Measurements from ENCODE around the gene ULK4. TPM values are rescaled to one million over a fixed set of nuclear protein-coding genes. Genes with fewer than 3 reads are reported as not detected.

Gene ULK4
- total and polyA plus RNA-seq, 12 donors = 1.6 to 24.5 (median 6.9) TPM

DNA sequence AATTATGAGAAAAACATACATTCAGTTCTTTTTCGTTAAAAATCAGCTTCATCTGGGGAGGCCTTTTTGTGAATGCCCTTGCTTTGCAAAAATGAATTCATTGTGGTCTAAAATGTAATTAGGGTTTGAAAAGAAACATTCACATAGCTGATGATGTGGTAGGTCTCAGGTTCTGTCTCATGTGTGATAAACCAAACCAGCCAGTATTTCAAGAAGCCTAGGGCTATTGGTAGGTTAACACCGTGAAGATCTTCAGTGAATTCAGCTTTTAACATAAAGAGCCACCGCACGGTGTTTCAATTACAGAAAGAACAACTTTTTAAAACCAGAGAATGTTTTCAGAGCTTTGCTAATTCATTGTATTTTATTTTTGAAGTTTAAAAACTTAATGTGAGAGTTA, 720.7 kb downstream of the ULK4 start:
- H3K27me3 ChIP-seq = no peaks in the 10 kb centered on the region
- H3K36me3 ChIP-seq (replicated peaks in 1 of 2) = peaks cover 0 to 65% of the 10 kb centered on the region in 2 donors
- H3K27ac ChIP-seq = no peak overlapping the region
- H3K4me3 ChIP-seq = no peak overlapping the region
- H3K9me3 ChIP-seq (replicated peaks in 1 of 3) = no peaks in the 10 kb centered on the region
- 87 to 95% (median 92%) methylated on average over 4 of the region's 4 CpGs for WGBS, 4 donors
- no peak for DNase-seq
- no peaks in the 10 kb centered on the region for H3K4me1 ChIP-seq (replicated peaks in 1 of 2)
- intact Hi-C loops (cut with DNase I) = no loop called here
- TF ChIP-seq POLR2A (IDR thresholded peaks at IDR 0.05) = no peak
- TF ChIP-seq, protein P1, sequence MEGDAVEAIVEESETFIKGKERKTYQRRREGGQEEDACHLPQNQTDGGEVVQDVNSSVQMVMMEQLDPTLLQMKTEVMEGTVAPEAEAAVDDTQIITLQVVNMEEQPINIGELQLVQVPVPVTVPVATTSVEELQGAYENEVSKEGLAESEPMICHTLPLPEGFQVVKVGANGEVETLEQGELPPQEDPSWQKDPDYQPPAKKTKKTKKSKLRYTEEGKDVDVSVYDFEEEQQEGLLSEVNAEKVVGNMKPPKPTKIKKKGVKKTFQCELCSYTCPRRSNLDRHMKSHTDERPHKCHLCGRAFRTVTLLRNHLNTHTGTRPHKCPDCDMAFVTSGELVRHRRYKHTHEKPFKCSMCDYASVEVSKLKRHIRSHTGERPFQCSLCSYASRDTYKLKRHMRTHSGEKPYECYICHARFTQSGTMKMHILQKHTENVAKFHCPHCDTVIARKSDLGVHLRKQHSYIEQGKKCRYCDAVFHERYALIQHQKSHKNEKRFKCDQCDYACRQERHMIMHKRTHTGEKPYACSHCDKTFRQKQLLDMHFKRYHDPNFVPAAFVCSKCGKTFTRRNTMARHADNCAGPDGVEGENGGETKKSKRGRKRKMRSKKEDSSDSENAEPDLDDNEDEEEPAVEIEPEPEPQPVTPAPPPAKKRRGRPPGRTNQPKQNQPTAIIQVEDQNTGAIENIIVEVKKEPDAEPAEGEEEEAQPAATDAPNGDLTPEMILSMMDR (IDR thresholded peaks at IDR 0.05) = no peak

DNA sequence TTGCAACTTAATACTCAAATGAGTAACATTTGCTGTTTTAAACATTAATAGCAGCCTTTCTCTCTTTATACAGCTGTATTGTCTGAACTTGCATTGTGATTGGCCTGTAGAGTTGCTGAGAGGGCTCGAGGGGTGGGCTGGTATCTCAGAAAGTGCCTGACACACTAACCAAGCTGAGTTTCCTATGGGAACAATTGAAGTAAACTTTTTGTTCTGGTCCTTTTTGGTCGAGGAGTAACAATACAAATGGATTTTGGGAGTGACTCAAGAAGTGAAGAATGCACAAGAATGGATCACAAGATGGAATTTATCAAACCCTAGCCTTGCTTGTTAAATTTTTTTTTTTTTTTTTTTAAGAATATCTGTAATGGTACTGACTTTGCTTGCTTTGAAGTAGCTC, 722.3 kb downstream of the ULK4 start:
- WGBS, 4 donors = 34 to 44% (median 40%) methylated on average over 2 of the region's 2 CpGs
- peak overlapping the region in 1 of 5 donors; percentile 59 for H3K27ac ChIP-seq
- intact Hi-C loops (cut with DNase I) = no loop called here

DNA sequence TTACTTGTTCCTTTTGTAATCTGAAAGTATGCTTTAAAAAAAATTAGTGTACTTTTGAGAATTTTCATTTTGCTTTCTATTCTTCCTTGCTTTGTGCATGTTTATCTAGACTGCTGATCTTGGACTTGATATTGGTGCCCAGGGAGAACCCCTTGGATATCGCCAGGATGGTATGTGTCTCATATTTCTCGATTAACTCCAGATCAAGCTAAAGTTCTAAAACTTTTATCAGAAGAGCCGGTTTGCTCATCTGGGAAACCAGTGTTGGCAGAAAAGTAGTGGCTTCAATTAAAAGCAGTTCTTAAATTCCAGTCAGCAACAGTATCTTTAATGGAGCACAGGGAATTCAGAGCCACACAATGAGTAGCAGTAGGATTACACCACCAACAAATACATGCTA, 724.0 kb downstream of the ULK4 start:
- no peak for TF ChIP-seq POLR2A (IDR thresholded peaks at IDR 0.05)
- TF ChIP-seq, protein P1 (IDR thresholded peaks at IDR 0.05) = no peak
- H3K36me3 ChIP-seq (replicated peaks in 1 of 2) = peaks cover 0 to 87% of the 10 kb centered on the region in 2 donors
- intact Hi-C loops (cut with DNase I) = no loop called here
- peaks cover 0 to 5% of the 10 kb centered on the region in 2 donors for H3K4me1 ChIP-seq (replicated peaks in 1 of 2)
- WGBS, 4 donors = 78 to 91% (median 90%) methylated on average over 3 of the region's 3 CpGs
- H3K27ac ChIP-seq = no peak overlapping the region
- no peaks in the 10 kb centered on the region for H3K27me3 ChIP-seq
- DNase-seq = no peak
- H3K4me3 ChIP-seq = no peak overlapping the region
- H3K9me3 ChIP-seq (replicated peaks in 1 of 3) = no peaks in the 10 kb centered on the region

More for the DNA sequence above, 722.3 kb downstream of the ULK4 start:
- Histone ChIP-seq H3K9me3 (replicated peaks in 1 of 3) (no peaks in the 10 kb centered on the region), H3K27me3 (no peaks in the 10 kb centered on the region), H3K4me1 (replicated peaks in 1 of 2) (peaks cover 0 to 4% of the 10 kb centered on the region in 2 donors), H3K4me3 (no peak overlapping the region), H3K36me3 (replicated peaks in 1 of 2) (peaks cover 0 to 71% of the 10 kb centered on the region in 2 donors)
- no peak for TF ChIP-seq POLR2A (IDR thresholded peaks at IDR 0.05)
- TF ChIP-seq, protein P1 (IDR thresholded peaks at IDR 0.05) = no peak
- DNase-seq = no peak

DNA sequence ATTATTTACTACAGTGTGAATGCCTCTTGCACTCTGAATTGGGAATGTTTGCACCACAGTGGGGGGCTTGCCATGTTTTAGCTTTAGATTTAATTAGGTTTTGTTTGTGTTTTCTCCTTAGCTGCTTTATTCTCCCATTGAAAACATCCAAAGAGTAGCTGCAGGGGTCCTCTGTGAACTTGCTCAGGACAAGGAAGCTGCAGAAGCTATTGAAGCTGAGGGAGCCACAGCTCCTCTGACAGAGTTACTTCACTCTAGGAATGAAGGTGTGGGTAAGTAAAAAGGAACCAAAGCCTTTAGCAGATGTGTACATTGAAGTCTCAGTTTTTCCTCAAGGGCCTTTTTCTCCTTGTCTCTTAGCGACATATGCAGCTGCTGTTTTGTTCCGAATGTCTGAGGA, 725.7 kb downstream of the ULK4 start:
- H3K36me3 ChIP-seq (replicated peaks in 1 of 2) = peaks cover 0 to 89% of the 10 kb centered on the region in 2 donors
- DNase-seq = no peak
- H3K9me3 ChIP-seq (replicated peaks in 1 of 3) = no peaks in the 10 kb centered on the region
- H3K27me3 ChIP-seq = no peaks in the 10 kb centered on the region
- H3K4me3 ChIP-seq = no peak overlapping the region
- 91 to 96% (median 94%) methylated on average over 2 of the region's 2 CpGs for WGBS, 4 donors
- intact Hi-C loops (cut with DNase I) = no loop called here
- H3K4me1 ChIP-seq (replicated peaks in 1 of 2) = peaks cover 0 to 5% of the 10 kb centered on the region in 2 donors
- TF ChIP-seq, protein P1 (IDR thresholded peaks at IDR 0.05) = no peak
- TF ChIP-seq POLR2A (IDR thresholded peaks at IDR 0.05) = no peak
- no peak overlapping the region for H3K27ac ChIP-seq
